ENCODE results near the gene SSH2.

Gene SSH2

GRCh38 chr17:29618272-29619065 lies 311.6 kb downstream of the SSH2 start:
- DNase-seq = no peak

DNA sequence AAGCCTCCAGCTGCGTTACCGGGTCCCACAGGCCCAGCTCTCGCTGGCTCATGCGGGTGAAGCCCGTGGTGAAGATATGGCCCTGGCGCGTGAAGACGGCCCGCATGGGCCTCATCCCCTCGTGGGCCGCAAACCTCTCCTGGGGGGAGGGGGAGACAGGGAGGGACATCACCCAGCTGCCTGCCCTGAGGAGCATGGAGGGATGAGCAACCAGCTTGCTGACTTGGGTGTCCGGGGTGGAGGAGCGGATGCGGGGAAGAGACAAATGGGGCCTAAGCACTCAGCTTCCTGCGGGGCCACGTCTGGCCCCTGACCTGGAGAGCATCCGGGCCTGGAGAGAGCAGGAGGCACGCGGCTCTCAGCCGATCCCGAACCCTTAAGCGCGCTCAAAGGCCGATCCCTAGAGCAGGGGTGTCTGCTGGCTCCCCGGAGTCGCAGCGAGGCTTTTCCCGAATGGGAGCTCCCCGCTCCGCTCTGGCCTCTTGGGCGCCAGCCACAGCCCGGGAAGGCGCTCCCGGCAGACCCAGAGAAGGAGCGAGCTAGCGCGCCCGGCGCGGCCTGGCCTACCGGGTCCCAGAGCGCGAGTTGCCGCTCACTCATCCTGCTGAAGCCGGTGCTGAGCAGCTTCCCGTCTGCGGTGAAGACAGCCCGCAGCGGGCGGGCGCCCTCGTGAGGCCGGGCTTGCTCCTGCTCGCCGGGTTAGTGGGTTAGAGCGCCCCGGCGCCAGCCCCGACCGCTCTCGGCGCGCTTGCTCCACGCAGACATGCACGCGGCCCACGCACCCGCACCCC lies 312.4 kb downstream of the SSH2 start:
- peak; percentile 91 for DNase-seq

DNA sequence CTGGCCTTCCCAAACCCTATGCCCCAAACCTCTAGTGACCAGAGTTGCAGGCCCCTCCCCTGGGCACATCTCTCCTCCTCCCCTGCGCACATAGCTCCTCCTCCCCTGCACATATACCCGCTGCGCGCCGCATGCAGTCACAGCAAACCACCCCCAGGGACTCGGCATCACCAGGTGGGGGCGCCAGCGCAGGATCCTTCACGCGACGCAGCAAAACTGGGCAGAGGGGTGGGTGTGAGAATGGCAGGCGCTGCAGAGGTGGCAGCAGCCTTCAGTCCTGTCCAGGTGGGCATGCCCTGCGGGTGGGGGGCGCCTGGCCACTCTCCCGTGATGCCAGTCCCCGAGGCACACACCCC lies 312.9 kb downstream of the SSH2 start:
- peak; percentile 96 for DNase-seq

GRCh38 chr17:29616300-29617048 lies 313.6 kb downstream of the SSH2 start:
- DNase-seq = peak; percentile 45

DNA sequence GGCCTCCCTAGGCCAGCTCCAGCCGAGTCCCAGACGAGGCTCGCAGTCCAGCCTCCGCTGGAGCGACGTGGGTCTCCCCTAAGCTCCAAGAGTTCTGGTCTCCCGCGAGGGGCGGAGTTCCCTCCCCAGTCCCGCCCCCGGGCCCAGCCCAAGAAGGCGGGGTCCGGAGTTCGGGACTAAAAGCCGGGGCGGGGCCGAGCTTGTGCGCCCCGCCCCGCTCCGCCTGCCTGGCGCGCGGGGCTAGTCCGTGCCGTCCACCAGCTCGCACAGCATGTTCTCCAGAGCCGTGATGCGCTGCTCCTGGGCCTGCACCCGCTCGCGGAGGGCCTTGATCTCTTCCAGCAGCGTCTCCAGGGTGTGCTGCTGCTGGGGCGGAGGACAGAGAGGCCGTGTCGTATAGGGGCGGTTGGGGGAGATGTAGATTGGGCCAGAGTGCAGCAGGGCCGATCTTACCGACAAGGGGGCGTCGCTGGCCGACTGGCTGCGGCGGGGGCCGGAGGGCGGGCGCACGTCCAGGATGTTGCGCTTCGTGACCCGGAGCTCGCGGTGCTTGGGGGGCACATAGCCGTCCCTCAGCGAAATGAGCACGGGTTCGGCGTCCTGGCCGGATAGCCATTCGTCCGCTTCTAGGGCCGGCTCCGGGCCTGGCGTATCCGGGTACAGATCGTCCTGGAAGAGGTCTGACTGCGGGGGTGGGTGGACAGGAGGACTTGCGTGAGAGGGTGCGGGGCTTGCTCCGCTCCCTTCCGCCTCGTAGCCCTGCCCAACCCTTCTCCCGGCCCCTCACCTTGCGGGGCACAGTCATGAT lies 314.3 kb downstream of the SSH2 start:
- DNase-seq = peak; percentile 90

DNA sequence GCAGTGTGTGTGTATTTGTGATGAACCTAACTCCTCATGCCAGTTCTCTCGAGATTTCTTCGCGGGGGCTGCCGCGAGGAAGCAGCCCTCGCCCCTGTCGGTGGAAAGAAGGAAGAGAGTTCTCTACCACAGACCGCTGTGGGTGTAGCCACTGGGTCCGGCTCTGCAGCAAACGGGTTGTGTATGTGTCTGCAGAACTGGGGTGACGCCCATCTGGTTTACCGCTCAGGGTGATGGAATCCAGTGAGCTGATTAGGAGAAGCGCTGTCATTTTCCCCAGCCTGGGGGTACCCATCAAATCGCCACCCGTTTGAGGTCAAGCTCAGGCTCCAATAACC lies 315.0 kb downstream of the SSH2 start:
- DNase-seq = peak; percentile 75

DNA sequence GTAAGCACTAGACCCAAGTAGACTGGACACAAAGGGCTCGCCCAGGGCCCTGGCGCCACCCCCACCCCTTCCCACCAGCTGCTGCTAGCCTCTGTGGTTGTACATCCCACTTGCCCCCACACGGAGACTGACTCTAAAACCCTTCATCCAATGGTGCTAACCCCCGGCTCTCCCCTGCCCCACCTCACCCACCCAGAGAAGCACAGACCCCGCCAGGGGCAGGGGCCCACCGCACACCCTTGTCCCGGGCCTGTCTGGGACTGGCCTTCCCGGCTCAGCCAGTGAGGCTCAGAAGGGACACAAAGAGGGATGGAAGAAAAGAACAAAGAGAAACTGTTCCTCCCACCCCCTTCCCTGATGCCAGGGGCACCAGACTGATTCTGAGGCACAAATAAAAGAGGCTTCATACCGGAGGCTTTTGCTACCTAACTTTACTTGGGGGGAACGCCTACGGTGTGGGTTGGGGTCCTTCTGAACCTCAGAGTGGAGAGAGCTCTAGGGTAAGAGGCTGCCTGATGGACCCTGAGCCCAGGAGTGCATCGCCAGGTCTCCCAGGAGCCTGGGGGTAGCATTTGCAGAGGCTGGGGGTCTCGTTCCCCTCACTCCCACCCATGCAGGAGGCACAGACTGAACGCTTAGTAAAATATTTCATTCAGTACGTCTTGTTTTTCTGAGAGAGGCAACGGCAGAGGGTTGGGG lies 315.5 kb downstream of the SSH2 start:
- DNase-seq = no peak

GRCh38 chr17:29613856-29614255 lies 316.2 kb downstream of the SSH2 start:
- no peak for DNase-seq

DNA sequence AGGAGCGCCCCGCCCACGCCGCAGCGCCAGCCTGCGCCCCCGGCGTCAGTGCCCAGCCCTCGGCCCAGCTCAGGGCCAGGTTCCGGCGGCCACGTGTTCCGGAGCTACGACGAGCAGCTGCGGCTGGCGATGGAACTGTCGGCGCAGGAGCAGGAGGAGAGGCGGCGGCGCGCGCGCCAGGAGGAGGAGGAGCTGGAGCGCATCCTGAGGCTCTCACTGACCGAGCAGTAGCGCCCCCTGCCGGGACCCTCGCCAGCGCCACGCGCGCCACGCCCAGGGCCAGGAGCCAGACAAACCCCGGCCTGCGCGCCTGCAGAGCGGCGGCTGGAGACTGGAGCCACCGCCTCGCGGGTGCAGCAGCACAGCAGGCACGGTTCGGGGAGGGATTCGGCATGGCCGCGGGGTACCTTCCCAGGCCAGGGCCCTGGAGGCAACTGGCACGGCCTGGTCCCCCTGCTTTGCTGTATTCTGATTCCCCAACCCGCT lies 316.6 kb downstream of the SSH2 start:
- DNase-seq = peak; percentile 99

- DNase-seq = no peak
Measured at GRCh38 chr17:29612404-29613280, 317.4 kb downstream of the SSH2 start.

GRCh38 chr17:29612094-29612403 lies 318.0 kb downstream of the SSH2 start:
- no peak for DNase-seq

DNA sequence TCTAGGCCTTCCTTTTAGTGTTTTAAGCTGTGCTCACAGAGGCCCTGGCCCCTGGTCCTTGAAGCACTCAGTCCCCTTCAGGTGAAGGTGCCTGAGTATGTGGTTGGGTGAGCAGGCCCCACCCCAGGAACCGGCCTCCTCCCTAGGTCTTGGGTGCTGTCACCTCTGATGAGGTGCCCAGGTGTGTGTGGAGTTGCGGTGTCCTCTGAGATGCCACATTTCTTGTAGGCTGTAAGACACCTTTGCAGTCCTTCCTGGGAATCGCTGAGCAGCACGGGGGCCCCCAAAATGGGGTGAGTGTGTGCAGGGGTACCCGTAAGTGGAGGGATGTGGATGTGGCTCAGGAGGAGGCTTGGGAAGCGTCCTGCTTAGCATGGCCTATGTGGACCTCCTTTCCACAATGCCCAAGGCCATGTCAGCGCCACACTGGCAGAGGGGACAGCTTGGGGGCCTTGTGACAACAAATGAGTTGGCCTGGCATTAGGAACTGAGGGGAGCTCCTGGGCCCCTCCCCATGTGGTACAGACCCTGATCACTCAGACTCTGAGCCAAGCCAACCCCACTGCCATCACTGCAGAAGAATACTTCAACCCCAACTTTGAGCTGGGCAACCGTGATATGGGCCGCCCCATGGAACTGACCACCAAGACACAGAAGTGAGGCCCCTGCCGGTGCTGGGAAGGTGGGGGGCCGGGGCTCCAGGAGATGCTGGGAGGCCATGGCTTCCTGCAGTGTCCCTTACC lies 318.5 kb downstream of the SSH2 start:
- DNase-seq = no peak

- no peak for DNase-seq
Measured at GRCh38 chr17:29610395-29610794, 319.6 kb downstream of the SSH2 start.

GRCh38 chr17:29608986-29609385 lies 321.0 kb downstream of the SSH2 start:
- no peak for DNase-seq

- no peak for DNase-seq
Measured at GRCh38 chr17:29607557-29608195, 322.4 kb downstream of the SSH2 start.

DNA sequence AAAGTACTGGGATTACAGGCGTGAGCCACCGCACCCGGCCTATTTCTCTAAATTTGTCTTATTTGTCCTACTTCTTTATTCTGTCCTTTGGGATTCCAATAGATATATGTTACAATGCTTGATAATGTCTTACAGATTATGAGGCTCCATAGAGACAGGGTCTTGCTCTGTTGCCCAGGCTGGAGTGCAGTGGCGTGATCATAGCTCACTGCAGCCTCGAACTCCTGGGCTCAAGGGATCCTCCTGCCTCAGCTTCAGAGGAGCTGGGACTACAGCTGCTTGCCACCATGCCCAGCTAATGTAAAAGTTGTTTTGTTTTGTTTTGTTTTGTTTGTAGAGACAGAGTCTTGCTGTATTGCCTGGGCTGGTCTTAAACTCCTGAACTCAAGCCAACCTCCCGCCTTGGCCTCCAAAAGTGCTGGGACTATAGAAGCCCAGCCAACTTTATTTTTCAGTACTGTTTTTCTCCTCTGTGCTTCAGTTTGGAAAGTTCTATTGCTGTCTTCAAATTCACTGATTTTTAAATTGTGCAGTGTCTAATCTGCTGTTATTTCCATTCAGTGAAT lies 326.8 kb downstream of the SSH2 start:
- no peak for DNase-seq

DNA sequence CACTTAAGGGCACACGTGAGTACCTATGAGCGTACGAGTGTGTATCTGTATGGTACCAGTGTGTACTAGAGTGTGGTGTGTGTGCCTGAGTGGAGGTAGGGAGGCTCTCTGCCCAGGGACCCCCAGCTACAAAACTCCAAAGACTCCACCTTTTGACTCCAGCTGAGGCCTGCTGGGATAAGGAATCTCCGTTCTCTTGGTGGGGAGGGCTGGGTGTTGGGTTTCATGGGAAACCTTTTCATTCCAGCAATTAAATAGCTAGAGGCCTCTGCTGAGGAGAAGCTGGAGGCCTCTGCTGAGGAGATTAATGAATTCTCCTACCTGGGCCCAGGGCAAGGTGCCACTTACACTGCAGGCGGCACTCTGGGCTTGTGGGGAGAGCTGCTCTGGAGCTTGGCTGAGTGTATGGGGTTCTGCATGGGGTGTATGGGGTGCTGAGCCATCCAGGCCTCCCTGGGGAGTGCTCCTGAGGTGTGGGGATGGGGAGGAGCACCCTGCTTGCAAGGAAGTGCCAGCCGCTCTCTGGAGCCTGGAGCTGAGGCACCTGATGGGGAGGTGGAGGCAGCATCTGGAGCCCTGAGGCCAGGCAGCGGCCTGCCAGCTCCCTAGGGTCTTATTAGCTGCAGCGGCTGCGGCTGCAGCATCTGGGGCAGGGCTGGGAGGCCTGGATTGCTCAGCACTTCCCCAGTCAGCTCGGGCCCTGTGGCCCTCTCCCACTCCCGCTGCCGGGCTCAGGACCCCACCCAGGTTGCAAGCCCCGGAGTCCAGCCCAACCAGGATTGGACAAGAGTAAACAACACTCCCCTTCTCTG lies 332.5 kb downstream of the SSH2 start:
- DNase-seq = no peak

GRCh38 chr17:29596811-29597210 lies 333.2 kb downstream of the SSH2 start:
- no peak for DNase-seq
